Vagina (tissue), 2 donors: Measurements from ENCODE around the gene SCG2. TPM values are rescaled to one million over a fixed set of nuclear protein-coding genes. Genes with fewer than 3 reads are reported as not detected.

Experiments used
- DNase-seq, 2 donors: peaks; one replicate each; pipeline ENCODE4 v3.0.0-alpha.2; 2017; ENCODE audit errors: extremely low spot score in 2 of 2
- H3K27ac ChIP-seq: fragments of 200-600 bp; sonication (generic); one replicate; pipeline ENCODE4 v1.5.1; 2019
- H3K27me3 ChIP-seq: fragments of 200-600 bp; sonication (generic); one replicate; pipeline ENCODE4 v1.5.1; 2019
- H3K36me3 ChIP-seq, 2 donors: fragments of 200-600 bp; sonication (generic); one replicate each; pipeline ENCODE4 v1.5.1; 2017 to 2019
- H3K4me1 ChIP-seq: fragments of 200-600 bp; sonication (generic); one replicate; pipeline ENCODE4 v1.5.1; 2019
- H3K4me3 ChIP-seq, 2 donors: fragments of 200-600 bp; sonication (generic); 1 replicate in 1 of 2; 2 replicates in 1 of 2; pipeline ENCODE4 v1.5.1; 2016 to 2019
- H3K9me3 ChIP-seq: fragments of 200-600 bp; sonication (generic); one replicate; pipeline ENCODE4 v1.5.1; 2019
- POLR2A ChIP-seq, 2 donors: fragments of 450-650 bp; IDR thresholded peaks; one replicate each; pipeline ENCODE4 v1.6.1; 2017; ENCODE audit warnings: antibody characterized with exemption in 2 of 2, mild to moderate bottlenecking in 2 of 2, moderate library complexity in 2 of 2
- POLR2AphosphoS5 ChIP-seq, 2 donors: sonication (generic); formaldehyde crosslinking; IDR thresholded peaks; one replicate each; pipeline ENCODE4 v1.9.0; 2017; ENCODE audit warnings: antibody characterized with exemption in 2 of 2, mild to moderate bottlenecking in 2 of 2, low read depth in 1 of 2; ENCODE audit not compliant: insufficient read depth in 1 of 2
- intact Hi-C: fragments of 100-400 bp; cut with DNase I; formaldehyde crosslinking; loops from one replicate; pipeline ENCODE4 v1.15.1; 2023
- total RNA-seq: library from RNA; depleted of rRNA; stranded (reverse); fragments of >200 nt; gene quantifications from one replicate; pipeline ENCODE4 v1.2.3, GENCODE V29; 2016
- TF ChIP-seq, protein P1 (sequence below), 3 experiments: fragments of 450-650 bp in 2 of 3; fragments of 200-600 bp in 1 of 3; sonication (generic) in 1 of 3; IDR thresholded peaks; one replicate each; pipeline ENCODE4 v1.5.1; 2017 to 2019; ENCODE audit warnings: antibody characterized with exemption in 3 of 3, mild to moderate bottlenecking in 2 of 3, moderate library complexity in 2 of 3

SCG2 gene
- total RNA-seq, 1 donor from 2014 or later = 13.3 TPM

DNA sequence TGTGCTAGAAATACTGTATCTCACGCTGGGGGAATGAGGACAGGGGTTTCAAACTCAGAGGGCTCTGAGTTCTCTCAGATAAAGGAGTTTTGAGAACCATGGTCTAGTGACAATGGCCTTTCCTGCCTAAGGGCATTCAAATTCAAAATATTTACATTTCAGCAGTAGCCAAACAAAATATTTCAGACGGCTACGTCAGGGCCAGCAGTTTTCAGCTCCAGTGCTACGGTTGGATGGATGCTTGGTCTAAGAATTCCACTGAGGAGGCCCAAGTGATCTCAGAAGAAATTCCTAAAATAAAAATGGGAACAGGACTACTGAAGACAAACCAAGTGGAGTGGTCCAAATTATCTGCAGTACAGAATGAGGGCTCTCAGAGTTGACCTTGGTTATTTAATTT is 41.1 kb upstream of the SCG2 start:
- H3K4me1 ChIP-seq = no peaks in the 10 kb centered on the region
- no peak overlapping the region for H3K4me3 ChIP-seq
- H3K36me3 ChIP-seq = no peaks in the 10 kb centered on the region
- intact Hi-C loops = no loop called here
- no peak overlapping the region for H3K27ac ChIP-seq
- DNase-seq = no peak
- no peaks in the 10 kb centered on the region for H3K27me3 ChIP-seq
- TF ChIP-seq POLR2A (IDR thresholded peaks at IDR 0.05) (no peak), POLR2AphosphoS5 (IDR thresholded peaks at IDR 0.05; ENCODE audit: insufficient read depth in 1 of 2, low read depth in 1 of 2) (no peak)
- TF ChIP-seq, protein P1, sequence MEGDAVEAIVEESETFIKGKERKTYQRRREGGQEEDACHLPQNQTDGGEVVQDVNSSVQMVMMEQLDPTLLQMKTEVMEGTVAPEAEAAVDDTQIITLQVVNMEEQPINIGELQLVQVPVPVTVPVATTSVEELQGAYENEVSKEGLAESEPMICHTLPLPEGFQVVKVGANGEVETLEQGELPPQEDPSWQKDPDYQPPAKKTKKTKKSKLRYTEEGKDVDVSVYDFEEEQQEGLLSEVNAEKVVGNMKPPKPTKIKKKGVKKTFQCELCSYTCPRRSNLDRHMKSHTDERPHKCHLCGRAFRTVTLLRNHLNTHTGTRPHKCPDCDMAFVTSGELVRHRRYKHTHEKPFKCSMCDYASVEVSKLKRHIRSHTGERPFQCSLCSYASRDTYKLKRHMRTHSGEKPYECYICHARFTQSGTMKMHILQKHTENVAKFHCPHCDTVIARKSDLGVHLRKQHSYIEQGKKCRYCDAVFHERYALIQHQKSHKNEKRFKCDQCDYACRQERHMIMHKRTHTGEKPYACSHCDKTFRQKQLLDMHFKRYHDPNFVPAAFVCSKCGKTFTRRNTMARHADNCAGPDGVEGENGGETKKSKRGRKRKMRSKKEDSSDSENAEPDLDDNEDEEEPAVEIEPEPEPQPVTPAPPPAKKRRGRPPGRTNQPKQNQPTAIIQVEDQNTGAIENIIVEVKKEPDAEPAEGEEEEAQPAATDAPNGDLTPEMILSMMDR (IDR thresholded peaks at IDR 0.05) = no peak
- H3K9me3 ChIP-seq = no peaks in the 10 kb centered on the region

DNA sequence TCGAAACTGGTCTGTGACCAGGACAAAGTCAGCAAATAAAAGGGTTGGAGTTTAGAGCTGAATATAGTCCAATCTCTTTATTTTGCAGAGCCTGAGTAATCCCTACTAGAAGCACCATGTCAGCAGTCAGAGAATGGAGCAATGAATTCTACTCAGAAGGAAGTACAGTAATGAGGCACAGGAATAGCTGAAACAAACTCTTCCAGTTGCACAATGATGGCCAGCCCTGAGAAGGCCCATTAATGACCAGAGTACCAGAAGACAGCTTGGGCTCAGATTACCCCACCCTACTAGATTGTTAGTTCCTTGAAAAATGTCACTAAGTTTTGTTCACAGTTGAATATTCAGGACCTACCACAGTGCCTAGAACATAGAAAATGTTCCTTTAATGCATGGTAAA is 40.3 kb upstream of the SCG2 start:
- H3K27me3 ChIP-seq = no peaks in the 10 kb centered on the region
- TF ChIP-seq POLR2AphosphoS5 (IDR thresholded peaks at IDR 0.05; ENCODE audit: insufficient read depth in 1 of 2, low read depth in 1 of 2) = no peak
- no peak for TF ChIP-seq POLR2A (IDR thresholded peaks at IDR 0.05)
- TF ChIP-seq, protein P1 (IDR thresholded peaks at IDR 0.05) = no peak
- intact Hi-C loops = no loop called here
- no peak overlapping the region for H3K4me3 ChIP-seq
- no peak for DNase-seq
- H3K27ac ChIP-seq = no peak overlapping the region
- no peaks in the 10 kb centered on the region for H3K4me1 ChIP-seq
- H3K36me3 ChIP-seq = no peaks in the 10 kb centered on the region
- H3K9me3 ChIP-seq = no peaks in the 10 kb centered on the region

DNA sequence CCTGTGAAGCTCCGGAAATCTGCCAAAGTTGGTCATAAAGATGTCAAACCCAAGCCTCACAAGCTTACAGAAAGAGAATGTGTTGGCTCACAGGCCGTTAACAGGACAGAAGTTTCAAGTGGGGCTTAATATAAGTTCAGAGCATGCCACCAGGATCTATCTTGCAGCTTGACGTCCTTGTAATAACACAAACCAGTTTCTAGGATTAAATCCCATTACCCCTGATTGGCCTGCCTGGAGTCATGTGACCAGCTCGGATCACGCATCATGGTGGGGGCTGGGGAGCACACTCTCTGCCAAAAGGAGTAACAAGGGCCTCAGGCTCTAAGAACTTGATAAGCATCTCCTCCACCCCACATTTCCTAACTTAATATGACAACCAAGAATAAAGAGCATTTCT is 38.9 kb upstream of the SCG2 start:
- Histone ChIP-seq H3K36me3 (no peaks in the 10 kb centered on the region), H3K4me1 (no peaks in the 10 kb centered on the region), H3K4me3 (no peak overlapping the region), H3K27me3 (no peaks in the 10 kb centered on the region), H3K9me3 (no peaks in the 10 kb centered on the region), H3K27ac (no peak overlapping the region)
- no peak for DNase-seq
- intact Hi-C loops = no loop called here
- TF ChIP-seq POLR2A (IDR thresholded peaks at IDR 0.05) = no peak
- TF ChIP-seq POLR2AphosphoS5 (IDR thresholded peaks at IDR 0.05; ENCODE audit: insufficient read depth in 1 of 2, low read depth in 1 of 2) = no peak
- TF ChIP-seq, protein P1 (IDR thresholded peaks at IDR 0.05) = no peak

DNA sequence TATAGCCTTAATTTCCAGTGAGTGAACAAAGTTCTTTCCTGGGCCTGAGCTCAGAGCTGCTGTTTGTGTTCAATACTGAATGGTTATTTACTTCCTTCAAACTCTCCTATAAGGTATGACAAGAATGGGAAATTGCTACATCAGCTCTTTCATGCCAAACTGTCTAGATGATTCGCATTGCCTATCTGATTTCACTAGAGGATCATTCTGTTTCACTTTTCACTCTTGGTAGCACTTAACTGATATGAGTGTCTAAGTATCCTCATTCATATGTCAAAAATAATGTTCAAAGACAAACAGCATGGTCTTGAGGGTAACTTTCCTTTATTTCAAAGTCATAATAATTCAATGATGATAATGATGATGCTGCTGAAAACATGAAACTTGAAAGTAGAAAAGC is 32.9 kb upstream of the SCG2 start:
- no peak for DNase-seq
- TF ChIP-seq POLR2A (IDR thresholded peaks at IDR 0.05) (no peak), POLR2AphosphoS5 (IDR thresholded peaks at IDR 0.05; ENCODE audit: insufficient read depth in 1 of 2, low read depth in 1 of 2) (no peak)
- TF ChIP-seq, protein P1 (IDR thresholded peaks at IDR 0.05) = no peak

DNA sequence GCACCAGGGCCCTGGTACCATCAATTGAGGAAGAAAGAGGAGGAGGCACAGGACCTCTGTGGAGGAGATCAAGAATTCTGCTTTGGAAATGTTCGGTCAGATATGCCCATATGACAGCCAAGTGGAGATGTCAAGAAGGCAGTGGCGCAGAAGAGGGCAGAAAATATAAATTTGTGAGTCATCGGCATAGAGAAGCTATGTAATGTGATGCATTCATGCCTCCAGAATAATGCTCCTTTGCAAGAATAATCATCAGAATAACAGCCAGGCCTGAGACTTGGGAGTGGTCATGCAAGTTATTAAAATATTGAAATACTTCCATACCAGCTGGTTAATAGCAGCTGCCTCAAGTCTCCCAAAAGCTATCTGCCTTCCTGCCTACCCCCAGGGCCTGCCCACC is 32.1 kb upstream of the SCG2 start:
- H3K36me3 ChIP-seq = no peaks in the 10 kb centered on the region
- no peak overlapping the region for H3K4me3 ChIP-seq
- intact Hi-C loops = no loop called here
- no peaks in the 10 kb centered on the region for H3K27me3 ChIP-seq
- TF ChIP-seq, protein P1 (IDR thresholded peaks at IDR 0.05) = no peak
- TF ChIP-seq POLR2A (IDR thresholded peaks at IDR 0.05) = no peak
- TF ChIP-seq POLR2AphosphoS5 (IDR thresholded peaks at IDR 0.05; ENCODE audit: insufficient read depth in 1 of 2, low read depth in 1 of 2) = no peak
- DNase-seq = no peak
- no peaks in the 10 kb centered on the region for H3K9me3 ChIP-seq
- no peak overlapping the region for H3K27ac ChIP-seq
- no peaks in the 10 kb centered on the region for H3K4me1 ChIP-seq

More for the DNA sequence above, 32.9 kb upstream of the SCG2 start:
- Histone ChIP-seq H3K4me3 (no peak overlapping the region), H3K27ac (no peak overlapping the region), H3K36me3 (no peaks in the 10 kb centered on the region), H3K9me3 (no peaks in the 10 kb centered on the region), H3K27me3 (no peaks in the 10 kb centered on the region), H3K4me1 (no peaks in the 10 kb centered on the region)
- intact Hi-C loops = no loop called here
